IPS DF 6.9 (cell line): ENCODE results near the gene CMPK1.

Experiments used
- DNase-seq: peaks from one replicate; pipeline ENCODE4 v3.0.0-alpha.2; 2013; ENCODE audit warnings: low read depth, low spot score
- H3K27ac ChIP-seq: one replicate; pipeline ENCODE4 v1.5.1; 2013; ENCODE audit warnings: low read length, control low read depth
- H3K27me3 ChIP-seq: 2 replicates; pipeline ENCODE4 v1.6.1; 2013; ENCODE audit warnings: mild to moderate bottlenecking, low read length; ENCODE audit not compliant: control insufficient read depth, insufficient read depth
- H3K36me3 ChIP-seq: 2 replicates; pipeline ENCODE4 v1.6.1; 2013; ENCODE audit warnings: low read length; ENCODE audit not compliant: control insufficient read depth, insufficient read depth
- H3K4me1 ChIP-seq: 2 replicates; pipeline ENCODE4 v1.6.1; 2013; ENCODE audit warnings: low read length; ENCODE audit not compliant: control insufficient read depth, insufficient read depth
- H3K4me3 ChIP-seq: 2 replicates; pipeline ENCODE4 v1.5.1; 2013; ENCODE audit warnings: mild to moderate bottlenecking, low read length
- H3K9me3 ChIP-seq: 2 replicates; pipeline ENCODE4 v1.6.1; 2013; ENCODE audit warnings: low read length, inconsistent platforms; ENCODE audit not compliant: control insufficient read depth, insufficient read depth
- WGBS: extraction: QIAGEN DNeasy Blood & Tissue Kit; methylation state at CpG from one replicate; pipeline ENCODE4 v1.1.7; 2013; ENCODE audit warnings: mixed read lengths, missing lambda C conversion rate; ENCODE audit not compliant: insufficient read length, insufficient coverage; 5-methylcytosine and 5-hydroxymethylcytosine counted together

Gene CMPK1

GRCh38 chr1:47390843-47391242 lies 57.3 kb downstream of the CMPK1 start:
- 0 out of 2 replicates have a peak, but pooled peaks cover 1% of the 10 kb centered on the region for H3K4me1 ChIP-seq
- no peaks in the 10 kb centered on the region for H3K36me3 ChIP-seq
- no peaks in the 10 kb centered on the region for H3K27me3 ChIP-seq
- WGBS: no CpG with 5 or more reads among the region's 2 CpGs
- no peak for DNase-seq
- no peak overlapping the region for H3K27ac ChIP-seq
- H3K4me3 ChIP-seq: no peak overlapping the region
- H3K9me3 ChIP-seq: no peaks in the 10 kb centered on the region

GRCh38 chr1:47393141-47393540 lies 59.6 kb downstream of the CMPK1 start:
- WGBS: no CpG with 5 or more reads among the region's 5 CpGs
- Histone ChIP-seq H3K9me3 (no peaks in the 10 kb centered on the region), H3K27ac (no peak overlapping the region)

GRCh38 chr1:47395433-47395832 lies 61.8 kb downstream of the CMPK1 start:
- H3K9me3 ChIP-seq: no peaks in the 10 kb centered on the region
- no peak overlapping the region for H3K27ac ChIP-seq
- H3K27me3 ChIP-seq: no peaks in the 10 kb centered on the region
- no CpG with 5 or more reads among the region's 3 CpGs for WGBS
- DNase-seq: no peak
- no peaks in the 10 kb centered on the region for H3K4me1 ChIP-seq
- H3K36me3 ChIP-seq: no peaks in the 10 kb centered on the region
- H3K4me3 ChIP-seq: no peak overlapping the region

More at GRCh38 chr1:47393141-47393540, 59.6 kb downstream of the CMPK1 start:
- no peak for DNase-seq
- Histone ChIP-seq H3K4me3 (no peak overlapping the region), H3K27me3 (no peaks in the 10 kb centered on the region), H3K4me1 (0 out of 2 replicates have a peak, but pooled peaks cover 1% of the 10 kb centered on the region), H3K36me3 (no peaks in the 10 kb centered on the region)

- Histone ChIP-seq H3K27ac (no peak overlapping the region), H3K27me3 (no peaks in the 10 kb centered on the region), H3K9me3 (no peaks in the 10 kb centered on the region), H3K4me3 (no peak overlapping the region), H3K4me1 (no peaks in the 10 kb centered on the region), H3K36me3 (no peaks in the 10 kb centered on the region)
- no peak for DNase-seq
- WGBS: no CpG with 5 or more reads among the region's 6 CpGs
Measured at GRCh38 chr1:47396671-47397196, 63.1 kb downstream of the CMPK1 start.

GRCh38 chr1:47399138-47399845 lies 65.7 kb downstream of the CMPK1 start:
- no peak overlapping the region for H3K27ac ChIP-seq
- no peak overlapping the region for H3K4me3 ChIP-seq
- WGBS: no CpG with 5 or more reads among the region's 4 CpGs

GRCh38 chr1:47399846-47400155 lies 66.2 kb downstream of the CMPK1 start:
- Histone ChIP-seq H3K9me3 (no peaks in the 10 kb centered on the region), H3K4me3 (no peak overlapping the region), H3K27me3 (no peaks in the 10 kb centered on the region), H3K36me3 (no peaks in the 10 kb centered on the region), H3K27ac (no peak overlapping the region), H3K4me1 (no peaks in the 10 kb centered on the region)
- DNase-seq: no peak
- no CpG with 5 or more reads among the region's 4 CpGs for WGBS

More at GRCh38 chr1:47399138-47399845, 65.7 kb downstream of the CMPK1 start:
- DNase-seq: no peak
- H3K36me3 ChIP-seq: no peaks in the 10 kb centered on the region
- no peaks in the 10 kb centered on the region for H3K27me3 ChIP-seq
- H3K9me3 ChIP-seq: no peaks in the 10 kb centered on the region
- no peaks in the 10 kb centered on the region for H3K4me1 ChIP-seq

GRCh38 chr1:47401761-47402160 lies 68.2 kb downstream of the CMPK1 start:
- no peaks in the 10 kb centered on the region for H3K4me1 ChIP-seq
- no peaks in the 10 kb centered on the region for H3K27me3 ChIP-seq
- no peak overlapping the region for H3K4me3 ChIP-seq
- no peak overlapping the region for H3K27ac ChIP-seq
- no CpG with 5 or more reads among the region's 4 CpGs for WGBS
- no peaks in the 10 kb centered on the region for H3K9me3 ChIP-seq
- no peaks in the 10 kb centered on the region for H3K36me3 ChIP-seq
- DNase-seq: no peak

- no peaks in the 10 kb centered on the region for H3K36me3 ChIP-seq
- no peaks in the 10 kb centered on the region for H3K9me3 ChIP-seq
- H3K4me1 ChIP-seq: no peaks in the 10 kb centered on the region
- H3K27me3 ChIP-seq: no peaks in the 10 kb centered on the region
- DNase-seq: no peak
- no CpG with 5 or more reads among the region's 4 CpGs for WGBS
- no peak overlapping the region for H3K27ac ChIP-seq
- H3K4me3 ChIP-seq: no peak overlapping the region
Measured at GRCh38 chr1:47402591-47402990, 69.0 kb downstream of the CMPK1 start.

GRCh38 chr1:47403321-47403910 lies 69.8 kb downstream of the CMPK1 start:
- no peaks in the 10 kb centered on the region for H3K36me3 ChIP-seq
- H3K27ac ChIP-seq: no peak overlapping the region
- no CpG with 5 or more reads among the region's 4 CpGs for WGBS
- DNase-seq: no peak
- no peaks in the 10 kb centered on the region for H3K9me3 ChIP-seq
- no peak overlapping the region for H3K4me3 ChIP-seq
- H3K4me1 ChIP-seq: no peaks in the 10 kb centered on the region
- no peaks in the 10 kb centered on the region for H3K27me3 ChIP-seq

GRCh38 chr1:47405697-47406096 lies 72.1 kb downstream of the CMPK1 start:
- Histone ChIP-seq H3K4me1 (no peaks in the 10 kb centered on the region), H3K4me3 (no peak overlapping the region), H3K36me3 (no peaks in the 10 kb centered on the region), H3K9me3 (no peaks in the 10 kb centered on the region), H3K27me3 (no peaks in the 10 kb centered on the region), H3K27ac (no peak overlapping the region)
- no peak for DNase-seq
- WGBS: no CpG with 5 or more reads among the region's 5 CpGs

GRCh38 chr1:47406966-47407365 lies 73.4 kb downstream of the CMPK1 start:
- Histone ChIP-seq H3K4me3 (no peak overlapping the region), H3K36me3 (no peaks in the 10 kb centered on the region), H3K27me3 (no peaks in the 10 kb centered on the region), H3K9me3 (no peaks in the 10 kb centered on the region), H3K27ac (no peak overlapping the region), H3K4me1 (no peaks in the 10 kb centered on the region)
- no peak for DNase-seq
- WGBS: no CpG with 5 or more reads among the region's 5 CpGs
